A673 (cell line): Measurements from ENCODE around the gene SYT11. TPM values are rescaled to one million over a fixed set of nuclear protein-coding genes. Genes with fewer than 3 reads are reported as not detected.
A peak's percentile ranks its signal among the peaks of the same experiment; 100 is the strongest.

Source experiments
- BruUV-seq: library from RNA; stranded (reverse); fragments of 400-500 nt; replicated peaks from 2 replicates; lab custom pipeline; 2021; lab: Mats Ljungman, UMichigan
- CTCF ChIA-PET: fragments of 300-600 bp; sonication (Branson Sonifier 250); formaldehyde crosslinking; loops from one replicate; lab custom pipeline; 2022; ENCODE audit warnings: antibody characterized with exemption; lab: Charles Lee
- POLR2A ChIA-PET: fragments of 300-600 bp; sonication (Branson Sonifier 250); formaldehyde crosslinking; loops from one replicate; lab custom pipeline; 2022; ENCODE audit warnings: antibody characterized with exemption; ENCODE audit not compliant: low non-redundant PET; lab: Charles Lee
- DNase-seq: peaks from one replicate; pipeline ENCODE4 v3.0.0-alpha.2; 2015; ENCODE audit warnings: low spot score
- H3K27ac ChIP-seq: fragments of 200-600 bp; sonication (generic); 2 replicates; pipeline ENCODE4 v1.5.1; 2016; ENCODE audit warnings: mixed run types, low read depth, mild to moderate bottlenecking, mixed read lengths, antibody characterized with exemption, low read length; ENCODE audit not compliant: poor library complexity, severe bottlenecking
- H3K27me3 ChIP-seq: fragments of 200-600 bp; sonication (generic); replicated peaks from 2 replicates; pipeline ENCODE4 v1.6.1; 2017; ENCODE audit warnings: mixed run types, low read depth, mild to moderate bottlenecking, mixed read lengths, antibody characterized with exemption, low read length; ENCODE audit not compliant: insufficient read depth, poor library complexity
- H3K36me3 ChIP-seq: fragments of 200-600 bp; sonication (generic); 2 replicates; pipeline ENCODE4 v1.6.1; 2016; ENCODE audit warnings: mixed run types, mild to moderate bottlenecking, mixed read lengths, antibody characterized with exemption, low read length; ENCODE audit not compliant: insufficient read depth, poor library complexity, severe bottlenecking
- H3K4me1 ChIP-seq: fragments of 200-600 bp; sonication (generic); 2 replicates; pipeline ENCODE4 v1.6.1; 2017; ENCODE audit warnings: mixed run types, mild to moderate bottlenecking, mixed read lengths, antibody characterized with exemption, low read length; ENCODE audit not compliant: insufficient read depth, poor library complexity, severe bottlenecking
- H3K4me3 ChIP-seq: fragments of 200-600 bp; sonication (generic); 2 replicates; pipeline ENCODE4 v1.5.1; 2016; ENCODE audit warnings: low read depth, mixed run types, mild to moderate bottlenecking, mixed read lengths, low read length; ENCODE audit not compliant: poor library complexity, severe bottlenecking
- H3K9me3 ChIP-seq: fragments of 200-600 bp; sonication (generic); 2 replicates; pipeline ENCODE4 v1.6.1; 2016; ENCODE audit warnings: mixed run types, low read depth, mild to moderate bottlenecking, mixed read lengths, antibody characterized with exemption, low read length; ENCODE audit not compliant: poor library complexity, severe bottlenecking
- CTCF ChIP-seq: fragments of 300-800, 200-600 bp; sonication (generic); conservative IDR thresholded peaks from 2 replicates; pipeline ENCODE4 v1.5.1; 2017; ENCODE audit warnings: low read depth, mild to moderate bottlenecking, antibody characterized with exemption, low read length, moderate library complexity, mixed read lengths
- EZH2 ChIP-seq: fragments of 200-600 bp; sonication (generic); IDR thresholded peaks from 2 replicates; pipeline ENCODE4 v1.6.1; 2017; ENCODE audit warnings: borderline replicate concordance, low read depth, mild to moderate bottlenecking, mixed read lengths, antibody characterized with exemption, low read length; ENCODE audit not compliant: poor library complexity, severe bottlenecking
- intact Hi-C: fragments of 100-400 bp; cut with micrococcal nuclease; formaldehyde crosslinking; loops from one replicate; pipeline ENCODE4 v1.10.0; 2022; ENCODE audit not compliant: unreplicated experiment
- total RNA-seq: library from RNA; stranded (reverse); gene quantifications from 2 replicates; pipeline ENCODE4 v1.2.3, GENCODE V29; 2021

The SYT11 gene
- total RNA-seq, 1 experiment from 2014 or later = 10.2 TPM

- intact Hi-C loops = no loop called here
- ChIA-PET POLR2A (interaction anchor here (0.5 kb wide), 1 partner anchor 103 kb away, joined by 4 read pairs; no protein-coding TSS in a partner anchor), CTCF (no interaction called here)
- no TSS peak for BruUV-seq
- DNase-seq = peak; percentile 54
- Histone ChIP-seq H3K4me1 (peaks cover 15% of the 10 kb centered on the region), H3K27ac (no peak overlapping the region), H3K36me3 (no peaks in the 10 kb centered on the region), H3K9me3 (no peaks in the 10 kb centered on the region), H3K27me3 (no peaks in the 10 kb centered on the region), H3K4me3 (no peak overlapping the region)
- no peak for TF ChIP-seq CTCF
- no peak for TF ChIP-seq EZH2
Measured at GRCh38 chr1:155871390-155871789, 12.0 kb downstream of the SYT11 start.

- TF ChIP-seq EZH2 = no peak
- no peak for TF ChIP-seq CTCF
- BruUV-seq = no TSS peak
- Histone ChIP-seq H3K27me3 (no peaks in the 10 kb centered on the region), H3K4me3 (no peak overlapping the region), H3K36me3 (no peaks in the 10 kb centered on the region), H3K9me3 (no peaks in the 10 kb centered on the region), H3K27ac (no peak overlapping the region), H3K4me1 (peaks cover 15% of the 10 kb centered on the region)
- intact Hi-C loops = no loop called here
- ChIA-PET CTCF (no interaction called here), POLR2A (interaction anchor here (0.6 kb wide), 1 partner anchor 52 kb away, joined by 3 read pairs; no protein-coding TSS in a partner anchor)
- no peak for DNase-seq
Measured at GRCh38 chr1:155872527-155872926, 13.2 kb downstream of the SYT11 start.

GRCh38 chr1:155873860-155874259 lies 14.5 kb downstream of the SYT11 start:
- Histone ChIP-seq H3K9me3 (no peaks in the 10 kb centered on the region), H3K4me1 (peaks cover 15% of the 10 kb centered on the region), H3K4me3 (no peak overlapping the region), H3K27me3 (no peaks in the 10 kb centered on the region), H3K36me3 (no peaks in the 10 kb centered on the region), H3K27ac (no peak overlapping the region)
- no peak for TF ChIP-seq CTCF
- no peak for TF ChIP-seq EZH2
- CTCF ChIA-PET = no interaction called here
- POLR2A ChIA-PET = no interaction called here
- DNase-seq = peak; percentile 64
- BruUV-seq = no TSS peak
- intact Hi-C loops = no loop called here
